Subcutaneous abdominal adipose tissue (tissue), 5 donors: Measurements from ENCODE around the gene LIN37.
"Not testable (repeated sequence)": the region's sequence is repeated elsewhere in the genome, so short reads cannot be mapped to it uniquely, and the experiment has no call there.

Experiments
- H3K27ac ChIP-seq: one replicate; pipeline ENCODE4 v1.7.0; 2013; ENCODE audit warnings: low read depth, mild to moderate bottlenecking, inconsistent platforms, low read length, moderate library complexity
- H3K27me3 ChIP-seq, 5 donors: one replicate each; pipeline ENCODE4 v1.7.0; 2013; ENCODE audit warnings: low read length in 5 of 5, inconsistent platforms in 1 of 5; ENCODE audit not compliant: control insufficient read depth in 5 of 5, insufficient read depth in 4 of 5
- H3K36me3 ChIP-seq, 5 donors: one replicate each; pipeline ENCODE4 v1.7.0; 2013; ENCODE audit warnings: low read length in 5 of 5; ENCODE audit not compliant: control insufficient read depth in 5 of 5, insufficient read depth in 5 of 5
- H3K4me1 ChIP-seq, 5 donors: one replicate each; pipeline ENCODE4 v1.7.0; 2013; ENCODE audit warnings: low read length in 5 of 5, mild to moderate bottlenecking in 3 of 5, moderate library complexity in 1 of 5; ENCODE audit not compliant: control insufficient read depth in 5 of 5, insufficient read depth in 5 of 5
- H3K4me3 ChIP-seq, 5 donors: one replicate each; pipeline ENCODE4 v1.7.0; 2013; ENCODE audit warnings: low read length in 5 of 5, low read depth in 1 of 5
- H3K9ac ChIP-seq, 5 donors: one replicate each; pipeline ENCODE4 v1.7.0; 2013; ENCODE audit warnings: low read length in 5 of 5, mild to moderate bottlenecking in 4 of 5, moderate library complexity in 3 of 5
- H3K9me3 ChIP-seq, 5 donors: one replicate each; pipeline ENCODE4 v1.7.0; 2013; ENCODE audit warnings: low read length in 5 of 5; ENCODE audit not compliant: control insufficient read depth in 5 of 5
- donor health status: healthy.
- donor health status: healthy.
- donor health status: healthy.
- donor health status: healthy.
- donor health status: healthy.

Gene LIN37

DNA sequence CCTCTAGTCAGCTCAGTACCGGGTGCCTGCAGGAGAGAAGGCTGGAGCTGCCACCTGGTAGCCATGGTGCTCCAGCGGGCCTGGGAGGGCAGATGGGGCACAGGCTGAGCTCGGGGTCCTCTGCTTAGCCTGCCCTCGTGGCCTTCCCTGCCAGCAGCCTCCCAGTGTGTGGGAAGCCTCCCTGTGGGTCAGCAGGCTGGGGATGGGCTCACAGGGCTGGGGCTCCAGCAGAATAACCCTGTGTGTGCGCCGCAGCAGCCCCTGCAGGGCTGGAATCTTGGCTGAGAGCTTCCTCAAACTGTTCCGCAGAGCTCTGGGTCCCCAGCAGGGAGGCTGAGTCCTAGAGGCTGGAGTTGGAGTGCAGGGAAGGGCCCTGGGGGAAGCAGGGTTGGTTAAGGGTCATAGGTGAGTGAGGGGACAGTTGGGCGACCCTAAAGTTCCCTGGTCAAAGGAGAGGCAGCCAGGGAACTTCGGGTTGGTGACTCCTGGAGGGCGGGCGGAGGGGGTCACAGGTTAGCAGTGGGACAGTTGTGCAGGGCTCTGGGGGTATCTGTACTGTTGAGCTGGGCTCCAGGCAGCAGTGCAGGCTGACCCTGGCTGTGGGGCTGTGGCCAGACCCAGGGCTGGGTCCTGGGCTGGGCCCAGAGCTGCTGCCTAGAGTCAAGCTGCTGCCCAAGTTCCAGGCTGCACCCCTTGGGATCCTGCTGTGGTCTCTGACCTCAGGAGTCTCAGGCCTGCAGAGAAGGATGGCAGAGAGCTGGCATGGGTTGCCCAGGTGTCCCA, 41.0 kb downstream of the LIN37 start:
- Histone ChIP-seq H3K36me3 (peaks cover 0 to 14% (median 4%) of the 10 kb centered on the region in 5 donors), H3K9me3 (no peaks in the 10 kb centered on the region), H3K27me3 (peaks cover 0 to 6% (median 0%) of the 10 kb centered on the region in 5 donors), H3K27ac (no peak overlapping the region), H3K4me1 (peaks cover 0 to 3% (median 0%) of the 10 kb centered on the region in 5 donors), H3K4me3 (no peak overlapping the region), H3K9ac (no peak overlapping the region)

DNA sequence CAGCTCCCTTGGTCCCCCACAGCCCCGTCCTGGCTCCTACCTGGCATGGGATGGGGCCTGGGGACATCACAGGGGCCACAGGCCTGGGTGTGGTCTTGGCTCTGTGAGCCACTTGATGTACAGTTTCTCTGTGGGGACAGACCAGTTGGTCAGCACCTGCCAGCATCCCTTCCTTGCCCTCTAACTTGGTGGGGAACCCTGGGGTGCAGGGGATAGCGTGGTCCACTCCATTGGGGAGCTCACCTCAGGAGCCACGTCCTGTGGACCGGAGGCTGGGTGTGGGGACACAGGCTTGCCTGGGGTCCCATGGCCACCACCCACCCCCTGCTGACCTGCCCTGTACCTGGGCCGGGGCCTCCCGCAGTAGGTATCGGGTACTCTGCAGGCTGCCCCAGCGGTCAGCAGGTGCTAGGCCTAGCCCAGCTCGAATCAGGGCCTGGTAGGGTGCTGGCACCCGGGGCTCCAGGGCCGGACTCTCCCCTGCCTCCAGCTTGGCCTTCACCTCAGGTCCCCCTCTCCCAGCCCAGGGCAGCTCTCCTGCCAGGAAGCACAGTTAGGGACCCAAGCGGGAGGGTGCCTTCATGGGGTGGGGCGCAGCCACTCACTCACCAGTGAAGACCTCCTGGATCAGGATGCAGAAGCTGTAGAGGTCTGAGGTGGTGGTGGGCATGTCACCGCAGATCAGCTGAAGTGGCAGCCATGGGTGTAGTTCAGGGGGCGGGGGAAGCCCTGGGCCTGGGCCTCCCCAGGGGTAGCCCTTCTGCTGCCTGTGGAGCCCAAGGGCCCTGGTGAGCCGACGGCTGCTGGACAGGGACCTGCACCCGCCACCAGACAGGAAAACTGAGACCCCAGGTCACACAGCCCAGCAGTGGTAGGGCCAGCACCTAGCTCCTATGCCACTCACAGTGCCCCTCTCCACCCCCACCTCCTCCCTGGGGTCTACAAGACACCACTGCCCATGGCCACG, 41.9 kb downstream of the LIN37 start:
- Histone ChIP-seq H3K4me3 (no peak overlapping the region), H3K4me1 (peaks cover 0 to 3% (median 0%) of the 10 kb centered on the region in 5 donors), H3K27me3 (peaks cover 0 to 6% (median 0%) of the 10 kb centered on the region in 5 donors), H3K36me3 (peaks cover 0 to 8% (median 4%) of the 10 kb centered on the region in 5 donors), H3K9me3 (no peaks in the 10 kb centered on the region), H3K27ac (no peak overlapping the region), H3K9ac (no peak overlapping the region)

GRCh38 chr19:35790981-35791813, 42.8 kb downstream of the LIN37 start:
- Histone ChIP-seq H3K27me3 (peaks cover 0 to 6% (median 0%) of the 10 kb centered on the region in 5 donors), H3K27ac (no peak overlapping the region), H3K4me3 (no peak overlapping the region), H3K36me3 (no peaks in the 10 kb centered on the region), H3K9ac (no peak overlapping the region), H3K9me3 (no peaks in the 10 kb centered on the region), H3K4me1 (peaks cover 0 to 3% (median 0%) of the 10 kb centered on the region in 5 donors)

- H3K4me3 ChIP-seq = no peak overlapping the region
- peaks cover 0 to 3% (median 0%) of the 10 kb centered on the region in 5 donors for H3K4me1 ChIP-seq
- no peaks in the 10 kb centered on the region for H3K9me3 ChIP-seq
- H3K9ac ChIP-seq = no peak overlapping the region
- no peak overlapping the region for H3K27ac ChIP-seq
- H3K36me3 ChIP-seq = no peaks in the 10 kb centered on the region
- H3K27me3 ChIP-seq = peaks cover 5 to 12% (median 6%) of the 10 kb centered on the region in 5 donors
Observed at GRCh38 chr19:35791814-35792279, 43.5 kb downstream of the LIN37 start.

DNA sequence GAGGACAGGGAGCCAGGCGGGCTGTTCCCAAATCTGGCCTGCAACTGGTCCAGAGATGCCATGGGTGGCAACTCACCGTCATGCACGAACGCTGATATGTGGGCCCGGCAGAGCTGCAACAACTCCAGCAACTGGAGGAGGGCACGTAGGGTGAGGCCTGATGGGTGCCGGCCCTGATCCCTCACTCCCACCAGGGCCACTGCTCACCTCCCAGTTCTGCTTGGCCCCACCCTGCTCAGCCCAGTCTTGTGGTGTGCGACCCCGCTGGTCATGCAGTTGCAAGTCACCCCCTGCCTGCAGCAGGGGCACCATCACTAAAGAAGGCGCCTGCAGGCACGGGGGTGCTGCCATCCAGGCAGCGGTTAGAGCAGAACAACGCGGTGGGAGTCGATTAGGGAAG, 43.9 kb downstream of the LIN37 start:
- Histone ChIP-seq H3K4me3 (no peak overlapping the region), H3K27ac (no peak overlapping the region), H3K4me1 (peaks cover 0 to 3% (median 0%) of the 10 kb centered on the region in 5 donors), H3K9me3 (no peaks in the 10 kb centered on the region), H3K36me3 (no peaks in the 10 kb centered on the region), H3K27me3 (peaks cover 10 to 17% (median 10%) of the 10 kb centered on the region in 5 donors), H3K9ac (no peak overlapping the region)

DNA sequence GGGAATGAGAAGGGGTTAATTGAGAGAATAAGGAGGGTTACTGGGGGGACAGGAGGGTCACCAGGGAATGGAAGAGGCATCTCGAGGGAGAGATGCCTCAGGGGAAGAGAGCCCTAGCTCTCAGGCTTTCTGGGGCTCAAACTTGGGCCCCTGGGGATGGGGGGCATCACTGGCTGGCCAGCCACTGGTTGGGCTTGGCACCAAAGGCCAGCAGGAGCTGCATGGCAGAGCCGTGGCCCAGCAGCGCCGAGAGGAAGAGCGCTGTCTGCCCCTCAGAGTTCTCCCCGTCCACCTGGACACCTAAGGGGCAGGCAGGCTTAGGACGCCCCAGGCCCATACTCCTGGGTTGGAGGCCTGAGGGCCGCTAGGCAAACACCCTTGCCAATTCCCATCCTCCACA, 44.5 kb downstream of the LIN37 start:
- no peak overlapping the region for H3K4me3 ChIP-seq
- H3K4me1 ChIP-seq = peaks cover 0 to 3% (median 2%) of the 10 kb centered on the region in 5 donors
- H3K36me3 ChIP-seq = no peaks in the 10 kb centered on the region
- peaks cover 13 to 20% (median 15%) of the 10 kb centered on the region in 5 donors for H3K27me3 ChIP-seq
- no peak overlapping the region for H3K27ac ChIP-seq
- H3K9me3 ChIP-seq = no peaks in the 10 kb centered on the region
- H3K9ac ChIP-seq = no peak overlapping the region

- Histone ChIP-seq H3K27ac (no peak overlapping the region), H3K4me3 (no peak overlapping the region), H3K27me3 (peaks cover 14 to 22% (median 17%) of the 10 kb centered on the region in 5 donors), H3K9me3 (no peaks in the 10 kb centered on the region), H3K36me3 (no peaks in the 10 kb centered on the region), H3K9ac (no peak overlapping the region), H3K4me1 (peaks cover 0 to 3% (median 2%) of the 10 kb centered on the region in 5 donors)
Observed at GRCh38 chr19:35793381-35794165, 45.2 kb downstream of the LIN37 start.

DNA sequence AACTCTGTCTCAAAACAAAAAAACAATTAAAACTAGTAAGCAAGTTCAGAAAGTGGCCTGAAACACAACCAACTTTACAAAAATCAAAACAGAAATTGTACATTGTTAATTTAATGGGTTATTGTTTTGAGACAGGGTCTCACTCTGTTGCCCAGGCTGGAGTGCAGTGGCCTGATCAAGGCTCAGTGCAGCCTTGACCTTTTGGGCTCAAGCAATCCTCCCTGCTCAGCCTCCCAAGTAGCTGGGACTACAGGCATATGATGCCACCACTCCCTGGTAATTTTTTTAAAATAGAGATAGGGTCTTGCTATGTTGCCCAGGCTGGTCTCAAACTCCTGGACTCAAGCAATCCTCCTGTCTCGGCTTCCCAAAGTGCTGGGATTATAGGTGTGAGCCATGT, 47.2 kb downstream of the LIN37 start:
- H3K9me3 ChIP-seq, H3K27ac ChIP-seq, H3K36me3 ChIP-seq, H3K4me1 ChIP-seq, H3K9ac ChIP-seq, H3K4me3 ChIP-seq: not testable (repeated sequence)
- H3K27me3 ChIP-seq = peaks cover 14 to 30% (median 18%) of the 10 kb centered on the region in 5 donors
